Ishikawa (cell line): ENCODE data around the gene PGA3.
"Not testable (repeated sequence)": the region's sequence is repeated elsewhere in the genome, so short reads cannot be mapped to it uniquely, and the experiment has no call there.

Experiments
- CEBPB ChIP-seq: IDR thresholded peaks from 2 replicates; pipeline ENCODE4 v1.6.1; 2012
- CREB1 ChIP-seq: IDR thresholded peaks from 2 replicates; pipeline ENCODE4 v1.6.1; 2012; ENCODE audit warnings: low read depth
- EGR1 ChIP-seq: IDR thresholded peaks from 2 replicates; pipeline ENCODE4 v1.6.1; 2012
- EP300 ChIP-seq: IDR thresholded peaks from 2 replicates; pipeline ENCODE4 v1.6.1; 2012; ENCODE audit warnings: borderline replicate concordance
- FOXM1 ChIP-seq: IDR thresholded peaks from 2 replicates; pipeline ENCODE4 v1.6.1; 2012; ENCODE audit warnings: low read depth, borderline replicate concordance
- MAX ChIP-seq: IDR thresholded peaks from 2 replicates; pipeline ENCODE4 v1.6.1; 2012
- NFIC ChIP-seq: IDR thresholded peaks from 2 replicates; pipeline ENCODE4 v1.6.1; 2012
- RAD21 ChIP-seq: IDR thresholded peaks from 2 replicates; pipeline ENCODE4 v1.6.1; 2012; ENCODE audit warnings: low read depth
- REST ChIP-seq: IDR thresholded peaks from 2 replicates; pipeline ENCODE4 v1.6.1; 2012; ENCODE audit warnings: low read depth, mild to moderate bottlenecking
- TAF1 ChIP-seq: IDR thresholded peaks from 2 replicates; pipeline ENCODE4 v1.6.1; 2012; ENCODE audit warnings: low read depth, mild to moderate bottlenecking
- TCF12 ChIP-seq: IDR thresholded peaks from 2 replicates; pipeline ENCODE4 v1.6.1; 2012; ENCODE audit warnings: low read depth
- TEAD4 ChIP-seq: IDR thresholded peaks from 2 replicates; pipeline ENCODE4 v1.6.1; 2012
- USF1 ChIP-seq: IDR thresholded peaks from 2 replicates; pipeline ENCODE4 v1.6.1; 2012
- YY1 ChIP-seq: IDR thresholded peaks from 2 replicates; pipeline ENCODE4 v1.6.1; 2012; ENCODE audit warnings: low read depth
- ZBTB7A ChIP-seq: IDR thresholded peaks from 2 replicates; pipeline ENCODE4 v1.6.1; 2012; ENCODE audit warnings: low read depth

The PGA3 gene

GRCh38 chr11:61202950-61203746, at the start of gene PGA3:
PGA3 (plus strand) TSS chr11:61203515; CDS start chr11:61203565, 50 bp downstream.
- TF ChIP-seq NFIC, TEAD4, ZBTB7A: not testable (repeated sequence)

- TF ChIP-seq TAF1, result no peak
- no peak for TF ChIP-seq CREB1
- no peak for TF ChIP-seq REST
- no peak for TF ChIP-seq NFIC
- TF ChIP-seq FOXM1, result no peak
- TF ChIP-seq YY1, result no peak
- no peak for TF ChIP-seq RAD21
Measured at GRCh38 chr11:61153593-61154095, 49.7 kb upstream of the PGA3 start.

GRCh38 chr11:61154528-61154927, 48.8 kb upstream of the PGA3 start:
- no peak for TF ChIP-seq TCF12
- TF ChIP-seq FOXM1, result no peak
- no peak for TF ChIP-seq MAX
- no peak for TF ChIP-seq CREB1
- no peak for TF ChIP-seq REST
- no peak for TF ChIP-seq TAF1
- TF ChIP-seq CEBPB, result no peak
- no peak for TF ChIP-seq YY1
- no peak for TF ChIP-seq TEAD4
- no peak for TF ChIP-seq EGR1
- no peak for TF ChIP-seq RAD21

GRCh38 chr11:61155312-61155711, 48.0 kb upstream of the PGA3 start:
- TF ChIP-seq USF1, result no peak
- no peak for TF ChIP-seq TCF12
- no peak for TF ChIP-seq NFIC
- no peak for TF ChIP-seq EGR1
- no peak for TF ChIP-seq CEBPB
- no peak for TF ChIP-seq RAD21
- no peak for TF ChIP-seq EP300
- no peak for TF ChIP-seq ZBTB7A
- TF ChIP-seq CREB1, result no peak
- TF ChIP-seq FOXM1, result no peak
- no peak for TF ChIP-seq TEAD4
- TF ChIP-seq MAX, result no peak
- no peak for TF ChIP-seq REST
- TF ChIP-seq YY1, result no peak
- no peak for TF ChIP-seq TAF1

- TF ChIP-seq NFIC, result no peak
- TF ChIP-seq ZBTB7A, result no peak
- no peak for TF ChIP-seq TEAD4
- TF ChIP-seq CREB1, result no peak
- TF ChIP-seq CEBPB, result no peak
Measured at GRCh38 chr11:61155741-61156140, 47.6 kb upstream of the PGA3 start.
